ENCODE results near the gene UBE2D2.

Gene UBE2D2

GRCh38 chr5:139660923-139661814, 100.0 kb downstream of the UBE2D2 start:
- DNase-seq: no peak

- no peak for DNase-seq
These were observed 101.5 kb downstream of the UBE2D2 start for GRCh38 chr5:139662617-139663016.

- DNase-seq: no peak
These were observed 102.3 kb downstream of the UBE2D2 start for GRCh38 chr5:139663207-139664085.

GRCh38 chr5:139664086-139664693, 103.1 kb downstream of the UBE2D2 start:
- peak; percentile 26 for DNase-seq

GRCh38 chr5:139664727-139665351, 103.7 kb downstream of the UBE2D2 start:
- DNase-seq: no peak

- no peak for DNase-seq
These were observed 104.5 kb downstream of the UBE2D2 start for GRCh38 chr5:139665626-139666025.

- DNase-seq: no peak
These were observed 105.4 kb downstream of the UBE2D2 start for GRCh38 chr5:139666551-139666950.

GRCh38 chr5:139667001-139667729, 106.0 kb downstream of the UBE2D2 start:
- peak; percentile 28 for DNase-seq

GRCh38 chr5:139667730-139668063, 106.6 kb downstream of the UBE2D2 start:
- no peak for DNase-seq

GRCh38 chr5:139668064-139668880, 107.1 kb downstream of the UBE2D2 start:
- DNase-seq: peak; percentile 50

- DNase-seq: no peak
These were observed 108.0 kb downstream of the UBE2D2 start for GRCh38 chr5:139668924-139669661.

- DNase-seq: peak; percentile 36
These were observed 108.7 kb downstream of the UBE2D2 start for GRCh38 chr5:139669662-139670368.

- peak; percentile 28 for DNase-seq
These were observed 109.4 kb downstream of the UBE2D2 start for GRCh38 chr5:139670369-139671095.

- DNase-seq: no peak
These were observed 110.1 kb downstream of the UBE2D2 start for GRCh38 chr5:139671096-139671841.

GRCh38 chr5:139675213-139675612, 114.1 kb downstream of the UBE2D2 start:
- DNase-seq: no peak

GRCh38 chr5:139675825-139676224, 114.7 kb downstream of the UBE2D2 start:
- no peak for DNase-seq

GRCh38 chr5:139676406-139676805, 115.3 kb downstream of the UBE2D2 start:
- no peak for DNase-seq

Measured in CD4-positive, alpha-beta T cell treated with Interleukin-12 subunit alpha and Interleukin-12 subunit beta, for 1 hour (primary cell).